GM23248 (cell line): ENCODE measurements around the gene ZFYVE9. TPM values are rescaled to one million over a fixed set of nuclear protein-coding genes. Genes with fewer than 3 reads are reported as not detected.
A peak's percentile ranks its signal among the peaks of the same experiment; 100 is the strongest.

ENCODE experiments used
- DNase-seq: peaks from one replicate; pipeline ENCODE4 v3.0.0-alpha.2; 2015
- H2AFZ ChIP-seq: fragments of 200-600 bp; sonication (generic); 2 replicates; pipeline ENCODE4 v1.6.1; 2016; ENCODE audit warnings: antibody characterized with exemption
- H3F3A ChIP-seq: fragments of 200-600 bp; sonication (generic); 2 replicates; pipeline ENCODE4 v1.6.1; 2016; ENCODE audit warnings: mild to moderate bottlenecking, antibody characterized with exemption, mixed run types; ENCODE audit not compliant: insufficient read depth
- H3K27ac ChIP-seq: fragments of 200-600 bp; sonication (generic); 2 replicates; pipeline ENCODE4 v1.5.1; 2016; ENCODE audit warnings: mild to moderate bottlenecking
- H3K27me3 ChIP-seq: fragments of 200-600 bp; sonication (generic); replicated peaks from 2 replicates; pipeline ENCODE4 v1.6.1; 2016; ENCODE audit warnings: mild to moderate bottlenecking; ENCODE audit not compliant: insufficient read depth
- H3K36me3 ChIP-seq: fragments of 200-600 bp; sonication (generic); 2 replicates; pipeline ENCODE4 v1.6.1; 2016; ENCODE audit warnings: low read depth, mild to moderate bottlenecking
- H3K4me1 ChIP-seq: fragments of 200-600 bp; sonication (generic); 2 replicates; pipeline ENCODE4 v1.6.1; 2016; ENCODE audit warnings: mild to moderate bottlenecking; ENCODE audit not compliant: insufficient read depth
- H3K4me2 ChIP-seq: fragments of 200-600 bp; sonication (generic); one replicate; pipeline ENCODE4 v1.6.1; 2016; ENCODE audit warnings: mild to moderate bottlenecking; ENCODE audit not compliant: unreplicated experiment
- H3K4me3 ChIP-seq: fragments of 200-600 bp; sonication (generic); 2 replicates; pipeline ENCODE4 v1.5.1; 2016; ENCODE audit warnings: mild to moderate bottlenecking
- H3K79me2 ChIP-seq: fragments of 200-600 bp; sonication (generic); 2 replicates; pipeline ENCODE4 v1.6.1; 2016; ENCODE audit warnings: mild to moderate bottlenecking; ENCODE audit not compliant: insufficient read depth
- H3K9ac ChIP-seq: fragments of 200-600 bp; sonication (generic); 2 replicates; pipeline ENCODE4 v1.6.1; 2016; ENCODE audit warnings: mild to moderate bottlenecking
- H3K9me2 ChIP-seq: fragments of 200-600 bp; sonication (generic); 2 replicates; pipeline ENCODE4 v1.6.1; 2016; ENCODE audit warnings: mixed run types, mild to moderate bottlenecking, moderate library complexity; ENCODE audit not compliant: insufficient read depth
- H3K9me3 ChIP-seq: fragments of 200-600 bp; sonication (generic); one replicate; pipeline ENCODE4 v1.6.1; 2017; ENCODE audit warnings: low read depth
- H4K20me1 ChIP-seq: fragments of 200-600 bp; sonication (generic); 2 replicates; pipeline ENCODE4 v1.6.0; 2016; ENCODE audit not compliant: insufficient read depth
- EZH2 ChIP-seq: fragments of 200-600 bp; sonication (generic); IDR thresholded peaks from 2 replicates; pipeline ENCODE4 v1.6.1; 2018; ENCODE audit warnings: antibody characterized with exemption, mild to moderate bottlenecking; ENCODE audit not compliant: insufficient read depth, poor library complexity, severe bottlenecking
- EZH2phosphoT487 ChIP-seq: fragments of 200-600 bp; sonication (generic); IDR thresholded peaks from 2 replicates; pipeline ENCODE4 v1.6.1; 2018; ENCODE audit warnings: antibody characterized with exemption, moderate library complexity, mild to moderate bottlenecking, low read depth; ENCODE audit not compliant: insufficient read depth
- WGBS, 2 experiments: methylation state at CpG; one replicate each; pipeline ENCODE4 v1.1.6; 2015 to 2017; ENCODE audit warnings: low lambda C conversion rate in 2 of 2, low coverage in 1 of 2; ENCODE audit errors: missing lambda C conversion rate in 2 of 2; 5-methylcytosine and 5-hydroxymethylcytosine counted together
- in situ Hi-C: fragments of 300-500 bp; cut with MboI; formaldehyde crosslinking; loops from 2 replicates; pipeline ENCODE4 v1.15.0; 2020
- polyA plus RNA-seq: library from polyadenylated mRNA; unstranded; fragments of >200 nt; fragmentation: Nextera tagmentation; extraction: Ambion mirVana; gene quantifications from 2 replicates; pipeline ENCODE4 v1.2.1, GENCODE V29; 2016
- total RNA-seq: library from RNA; depleted of rRNA; stranded (reverse); fragments of >200 nt; shearing (Covaris generic); gene quantifications from 2 replicates; pipeline ENCODE4 v1.2.3, GENCODE V29; 2014

Gene ZFYVE9
- total and polyA plus RNA-seq, 2 experiments from 2014 or later, result 6.4 to 28.1 TPM

GRCh38 chr1:52216907-52217458 is 75.1 kb downstream of the ZFYVE9 start:
- DNase-seq, result no peak
- Histone ChIP-seq H3K79me2 (peaks cover 28% of the 10 kb centered on the region), H2AFZ (no peak overlapping the region), H3K36me3 (peaks cover 10% of the 10 kb centered on the region; the same call in 1 of the 2 replicates), H3K4me2 (no peak overlapping the region), H3K27me3 (no peaks in the 10 kb centered on the region), H3K4me3 (no peak overlapping the region), H4K20me1 (no peaks in the 10 kb centered on the region), H3K9me3 (peaks cover 5% of the 10 kb centered on the region), H3K9me2 (0 out of 2 replicates have a peak, but pooled peaks cover 3% of the 10 kb centered on the region), H3F3A (no peaks in the 10 kb centered on the region), H3K4me1 (no peaks in the 10 kb centered on the region), H3K9ac (no peak overlapping the region), H3K27ac (no peak overlapping the region)
- WGBS, 2 experiments, result 92 to 93% methylated on average over 5 of the region's 5 CpGs
- in situ Hi-C loops, result no loop called here
- TF ChIP-seq EZH2, result no peak
- no peak for TF ChIP-seq EZH2phosphoT487

- Histone ChIP-seq H3K27me3 (no peaks in the 10 kb centered on the region), H3K79me2 (peaks cover 4% of the 10 kb centered on the region; the same call in 1 of the 2 replicates), H3K9me3 (no peaks in the 10 kb centered on the region), H3K4me3 (no peak overlapping the region), H3K9me2 (0 out of 2 replicates have a peak, but pooled peaks cover 3% of the 10 kb centered on the region), H3K9ac (no peak overlapping the region), H3K4me1 (no peaks in the 10 kb centered on the region), H2AFZ (no peak overlapping the region), H3K4me2 (no peak overlapping the region), H3F3A (no peaks in the 10 kb centered on the region), H4K20me1 (no peaks in the 10 kb centered on the region), H3K27ac (no peak overlapping the region), H3K36me3 (no peaks in the 10 kb centered on the region)
- WGBS, 2 experiments, result 92 to 94% methylated on average over 10 of the region's 10 CpGs
- TF ChIP-seq EZH2phosphoT487, result no peak
- TF ChIP-seq EZH2, result no peak
- in situ Hi-C loops, result no loop called here
- peak; percentile 27 for DNase-seq
These were observed 83.3 kb downstream of the ZFYVE9 start for GRCh38 chr1:52225174-52225573.

GRCh38 chr1:52229494-52229893 is 87.6 kb downstream of the ZFYVE9 start:
- Histone ChIP-seq H3K9me2 (no peaks in the 10 kb centered on the region), H4K20me1 (no peaks in the 10 kb centered on the region), H3K9me3 (no peaks in the 10 kb centered on the region), H3K4me2 (no peak overlapping the region), H3K36me3 (no peaks in the 10 kb centered on the region), H3K27ac (no peak overlapping the region), H3K4me3 (no peak overlapping the region), H3F3A (0 out of 2 replicates have a peak, but pooled peaks cover under 1% of the 10 kb centered on the region), H3K9ac (no peak overlapping the region), H3K79me2 (peaks cover 14% of the 10 kb centered on the region), H2AFZ (no peak overlapping the region), H3K27me3 (no peaks in the 10 kb centered on the region), H3K4me1 (no peaks in the 10 kb centered on the region)
- DNase-seq, result no peak
- TF ChIP-seq EZH2, result no peak
- no peak for TF ChIP-seq EZH2phosphoT487
- in situ Hi-C loops, result no loop called here
- WGBS, 2 experiments, result 99 to 100% methylated on average over 3 of the region's 3 CpGs

- no peak overlapping the region for H3K4me3 ChIP-seq
- no peak overlapping the region for H3K27ac ChIP-seq
- no peaks in the 10 kb centered on the region for H3K36me3 ChIP-seq
- no peak for DNase-seq
- H3K9me3 ChIP-seq, result no peaks in the 10 kb centered on the region
- H3K27me3 ChIP-seq, result no peaks in the 10 kb centered on the region
- TF ChIP-seq EZH2phosphoT487 (no peak), EZH2 (no peak)
- H3F3A ChIP-seq, result peaks cover 27% of the 10 kb centered on the region
- peaks cover 14% of the 10 kb centered on the region for H3K79me2 ChIP-seq
- no peak overlapping the region for H3K4me2 ChIP-seq
- peaks cover 36% of the 10 kb centered on the region for H3K4me1 ChIP-seq
- H3K9me2 ChIP-seq, result no peaks in the 10 kb centered on the region
- H3K9ac ChIP-seq, result no peak overlapping the region
- no peak overlapping the region for H2AFZ ChIP-seq
- H4K20me1 ChIP-seq, result no peaks in the 10 kb centered on the region
- WGBS, 2 experiments, result 93% methylated on average over 1 of the region's 1 CpG
- in situ Hi-C loops, result no loop called here
These were observed 91.6 kb downstream of the ZFYVE9 start for GRCh38 chr1:52233463-52233862.

GRCh38 chr1:52234014-52234413 is 92.1 kb downstream of the ZFYVE9 start:
- Histone ChIP-seq H3K27ac (no peak overlapping the region), H3F3A (peaks cover 32% of the 10 kb centered on the region), H4K20me1 (no peaks in the 10 kb centered on the region), H3K4me1 (peaks cover 41% of the 10 kb centered on the region), H3K79me2 (peaks cover 14% of the 10 kb centered on the region), H3K27me3 (no peaks in the 10 kb centered on the region), H3K4me3 (no peak overlapping the region), H3K9me3 (no peaks in the 10 kb centered on the region), H3K4me2 (no peak overlapping the region), H3K36me3 (no peaks in the 10 kb centered on the region), H3K9ac (no peak overlapping the region), H2AFZ (no peak overlapping the region), H3K9me2 (no peaks in the 10 kb centered on the region)
- in situ Hi-C loops, result no loop called here
- TF ChIP-seq EZH2 (no peak), EZH2phosphoT487 (no peak)
- WGBS, 2 experiments, result 95 to 98% methylated on average over 4 of the region's 4 CpGs
- no peak for DNase-seq
